ENCODE data around the gene TMEM256.

DNA sequence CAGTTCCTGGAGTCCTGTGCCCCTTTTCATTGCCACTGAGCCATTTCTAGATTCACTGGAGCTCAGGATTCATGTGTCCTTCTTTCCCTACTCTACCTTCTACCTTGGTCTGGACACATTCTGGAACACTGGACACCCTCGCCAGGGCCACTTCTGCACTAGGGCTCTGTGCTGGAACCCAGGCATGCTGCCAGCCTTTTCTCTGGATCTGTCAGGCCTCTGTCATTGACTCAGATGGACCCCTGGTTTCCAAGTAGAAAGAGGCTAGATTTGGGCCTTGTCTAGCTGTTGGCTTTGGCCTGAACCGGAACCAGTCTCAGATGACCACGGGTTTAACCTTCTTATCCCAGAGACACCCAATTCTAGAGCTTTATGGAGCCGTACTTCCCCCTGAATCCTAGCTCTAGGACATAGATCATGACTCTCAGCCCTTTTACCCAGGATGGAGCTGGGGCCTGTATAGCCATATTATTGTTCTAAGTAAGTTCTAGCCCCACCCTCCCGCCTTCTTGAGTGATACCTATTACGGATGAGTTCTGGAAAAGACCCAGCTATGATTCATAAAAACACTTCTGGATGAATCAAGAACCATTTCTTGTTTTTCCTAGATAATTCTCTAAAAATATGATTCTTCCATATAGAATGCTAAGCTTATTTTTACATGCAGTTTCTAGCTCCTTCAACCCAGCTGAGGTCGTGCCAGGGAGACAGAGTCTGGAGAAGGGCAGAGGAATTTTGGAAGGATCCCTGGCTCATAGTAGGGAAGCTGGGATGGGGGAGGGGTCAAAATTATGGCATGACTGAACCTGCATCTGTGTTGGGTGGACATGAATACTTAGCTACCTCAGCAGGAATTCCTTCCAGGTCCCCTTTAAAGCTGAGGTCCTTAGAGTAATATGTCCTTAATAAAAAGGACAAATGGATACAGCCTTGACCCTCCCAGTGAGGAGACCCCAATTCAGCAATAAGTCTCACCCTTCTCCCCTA lies 39.9 kb upstream of the TMEM256 start:
- TF ChIP-seq, protein P1, sequence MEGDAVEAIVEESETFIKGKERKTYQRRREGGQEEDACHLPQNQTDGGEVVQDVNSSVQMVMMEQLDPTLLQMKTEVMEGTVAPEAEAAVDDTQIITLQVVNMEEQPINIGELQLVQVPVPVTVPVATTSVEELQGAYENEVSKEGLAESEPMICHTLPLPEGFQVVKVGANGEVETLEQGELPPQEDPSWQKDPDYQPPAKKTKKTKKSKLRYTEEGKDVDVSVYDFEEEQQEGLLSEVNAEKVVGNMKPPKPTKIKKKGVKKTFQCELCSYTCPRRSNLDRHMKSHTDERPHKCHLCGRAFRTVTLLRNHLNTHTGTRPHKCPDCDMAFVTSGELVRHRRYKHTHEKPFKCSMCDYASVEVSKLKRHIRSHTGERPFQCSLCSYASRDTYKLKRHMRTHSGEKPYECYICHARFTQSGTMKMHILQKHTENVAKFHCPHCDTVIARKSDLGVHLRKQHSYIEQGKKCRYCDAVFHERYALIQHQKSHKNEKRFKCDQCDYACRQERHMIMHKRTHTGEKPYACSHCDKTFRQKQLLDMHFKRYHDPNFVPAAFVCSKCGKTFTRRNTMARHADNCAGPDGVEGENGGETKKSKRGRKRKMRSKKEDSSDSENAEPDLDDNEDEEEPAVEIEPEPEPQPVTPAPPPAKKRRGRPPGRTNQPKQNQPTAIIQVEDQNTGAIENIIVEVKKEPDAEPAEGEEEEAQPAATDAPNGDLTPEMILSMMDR (IDR thresholded peaks at IDR 0.05 in 4 of 5, conservative IDR thresholded peaks at IDR 0.05 in 1 of 5), result no peak
- no peak for TF ChIP-seq POLR2A (IDR thresholded peaks at IDR 0.05)

Measured in gastrocnemius medialis (tissue), 4 donors.